HEK293 (cell line): Measurements from ENCODE around the gene ASF1B.

Experiments
- CTCF ChIA-PET: fragments of 350-600 bp; formaldehyde crosslinking; extraction: SDS; loops from one replicate; lab custom pipeline; 2021; ENCODE audit warnings: antibody characterized with exemption; lab: Yijun Ruan, JAX
- POLR2A ChIA-PET: fragments of 300-600 bp; formaldehyde crosslinking; extraction: SDS; loops from one replicate; lab custom pipeline; 2020; ENCODE audit warnings: antibody characterized with exemption, inconsistent platforms; lab: Yijun Ruan, JAX
- H3K27ac ChIP-seq: fragments of 200-500 bp; sonication (Bioruptor generic); 2 replicates; pipeline ENCODE4 v1.5.1; 2014; ENCODE audit warnings: low read depth, low read length, control low read depth, inconsistent platforms; ENCODE audit errors: extremely low read depth
- H3K36me3 ChIP-seq, 2 experiments: fragments of 200-500 bp in 1 of 2; sonication (Bioruptor generic) in 1 of 2; 1 replicate in 1 of 2; 2 replicates in 1 of 2; pipeline ENCODE4 v1.5.1; 2014 to 2017; ENCODE audit warnings: inconsistent platforms in 2 of 2, low read length in 2 of 2; ENCODE audit not compliant: control insufficient read depth in 2 of 2, insufficient read depth in 1 of 2
- H3K4me1 ChIP-seq: fragments of 200-500 bp; sonication (Bioruptor generic); 2 replicates; pipeline ENCODE4 v1.5.1; 2014; ENCODE audit warnings: mild to moderate bottlenecking, low read length, inconsistent platforms; ENCODE audit not compliant: control insufficient read depth, insufficient read depth
- H3K4me3 ChIP-seq: 2 replicates; pipeline ENCODE4 v1.5.1; 2011; ENCODE audit warnings: low read depth, mild to moderate bottlenecking, control low read depth, low read length, moderate library complexity
- H3K9me3 ChIP-seq: fragments of 200-500 bp; sonication (Bioruptor generic); 2 replicates; pipeline ENCODE4 v1.5.1; 2014; ENCODE audit warnings: low read depth, low read length, inconsistent platforms; ENCODE audit not compliant: control insufficient read depth, insufficient read depth
- BCL11A ChIP-seq: fragments of 450-650 bp; formaldehyde crosslinking; IDR thresholded peaks from 2 replicates; pipeline ENCODE4 v1.5.1; 2016; ENCODE audit warnings: low read depth, missing biosample characterization, missing genetic modification characterization
- CTCF ChIP-seq: fragments of 450-650 bp; formaldehyde crosslinking; IDR thresholded peaks from 2 replicates; pipeline ENCODE4 v1.5.1; 2016; ENCODE audit warnings: missing biosample characterization, missing genetic modification characterization
- PATZ1 ChIP-seq: fragments of 450-650 bp; formaldehyde crosslinking; IDR thresholded peaks from 2 replicates; pipeline ENCODE4 v1.5.1; 2016; ENCODE audit warnings: missing biosample characterization, missing genetic modification characterization
- PBX3 ChIP-seq: sonication (generic); formaldehyde crosslinking; IDR thresholded peaks from 2 replicates; pipeline ENCODE4 v1.8.1; 2022; ENCODE audit warnings: mild to moderate bottlenecking, moderate library complexity, missing genetic modification reagents
- ZBTB26 ChIP-seq: fragments of 450-650 bp; formaldehyde crosslinking; optimal IDR thresholded peaks from 2 replicates; pipeline ENCODE3; 2016; ENCODE audit warnings: missing biosample characterization, mild to moderate bottlenecking, missing genetic modification characterization
- ZBTB6 ChIP-seq: fragments of 450-650 bp; formaldehyde crosslinking; IDR thresholded peaks from 2 replicates; pipeline ENCODE4 v1.5.1; 2017; ENCODE audit warnings: missing biosample characterization, missing genetic modification characterization
- ZBTB8A ChIP-seq: fragments of 450-650 bp; formaldehyde crosslinking; IDR thresholded peaks from 2 replicates; pipeline ENCODE4 v1.5.1; 2016; ENCODE audit warnings: missing biosample characterization, missing genetic modification characterization
- ZNF19 ChIP-seq: fragments of 450-650 bp; formaldehyde crosslinking; IDR thresholded peaks from 2 replicates; pipeline ENCODE4; 2016; ENCODE audit warnings: missing biosample characterization, missing genetic modification characterization, low read depth
- ZNF335 ChIP-seq: fragments of 450-650 bp; formaldehyde crosslinking; conservative IDR thresholded peaks from 2 replicates; pipeline ENCODE4 v1.5.1; 2016; ENCODE audit warnings: missing biosample characterization, missing genetic modification characterization
- ZNF366 ChIP-seq: fragments of 450-650 bp; formaldehyde crosslinking; conservative IDR thresholded peaks from 2 replicates; pipeline ENCODE4 v1.5.1; 2016; ENCODE audit warnings: missing biosample characterization, missing genetic modification characterization
- ZNF513 ChIP-seq: fragments of 450-650 bp; IDR thresholded peaks from 2 replicates; pipeline ENCODE4 v1.5.1; 2018; ENCODE audit warnings: missing biosample characterization, missing genetic modification characterization
- ZNF560 ChIP-seq: fragments of 450-650 bp; formaldehyde crosslinking; IDR thresholded peaks from 2 replicates; pipeline ENCODE4 v1.5.1; 2017; ENCODE audit warnings: missing biosample characterization, missing genetic modification characterization, borderline replicate concordance
- ZNF664 ChIP-seq: fragments of 450-650 bp; formaldehyde crosslinking; IDR thresholded peaks from 2 replicates; pipeline ENCODE4 v1.5.1; 2016; ENCODE audit warnings: missing biosample characterization, missing genetic modification characterization

The ASF1B gene

GRCh38 chr19:14090509-14091080 lies 45.8 kb downstream of the ASF1B start, which contains the start of gene SAMD1 (continued):
- peak; percentile 50; the same call in 1 of the 2 replicates for TF ChIP-seq PATZ1 (tag by site-specific recombination)
- no peak for TF ChIP-seq ZNF366 (tag by site-specific recombination)
- TF ChIP-seq ZNF335 (tag by site-specific recombination) = peak; percentile 70
- TF ChIP-seq ZNF664 = no peak
- TF ChIP-seq CTCF = no peak
- TF ChIP-seq ZBTB6 (tag by site-specific recombination) = no peak

GRCh38 chr19:14089662-14090508 lies 46.5 kb downstream of the ASF1B start:
- POLR2A ChIA-PET = interaction anchor here (0.6 to 1.0 kb wide), 2 partner anchors 8 to 46 kb away, joined by 3 read pairs; partner anchors contain the start of gene ASF1B
- CTCF ChIA-PET = interaction anchor here (0.6 to 1.3 kb wide), 5 partner anchors 14 to 818 kb away, joined by 3 to 6 read pairs (median 3); no protein-coding TSS in a partner anchor
- H3K27ac ChIP-seq = peak overlapping the region; percentile 32; the same call in 1 of the 2 replicates

GRCh38 chr19:14089412-14089661 lies 47.1 kb downstream of the ASF1B start:
- H3K4me1 ChIP-seq = no peaks in the 10 kb centered on the region
- peak overlapping the region; percentile 32; the same call in 1 of the 2 replicates for H3K27ac ChIP-seq
- TF ChIP-seq ZNF560 (tag by site-specific recombination) (no peak), ZNF19 (no peak), ZNF513 (tag by site-specific recombination) (no peak), ZBTB8A (tag by site-specific recombination) (0 out of 2 replicates have a peak, but pooled peaks have one; percentile 12)
- ChIA-PET CTCF (interaction anchor here (0.6 to 1.3 kb wide), 4 partner anchors 14 to 818 kb away, joined by 3 to 6 read pairs (median 3); no protein-coding TSS in a partner anchor), POLR2A (interaction anchor here (1.0 kb wide), 1 partner anchor 47 kb away, joined by 3 read pairs; the partner anchor contains the start of gene ASF1B)
- H3K36me3 ChIP-seq = peaks cover 4 to 14% of the 10 kb centered on the region in 2 experiments; a peak in 2 of 3 replicates
- H3K4me3 ChIP-seq = peak overlapping the region; percentile 48
- no peaks in the 10 kb centered on the region for H3K9me3 ChIP-seq

More at GRCh38 chr19:14089662-14090508, 46.5 kb downstream of the ASF1B start:
- no peaks in the 10 kb centered on the region for H3K9me3 ChIP-seq
- TF ChIP-seq BCL11A (tag by site-specific recombination) = no peak
- TF ChIP-seq PBX3 (CRISPR knock-in tag) = peak; percentile 32; the same call in 1 of the 2 replicates
- peak; percentile 61 for TF ChIP-seq ZBTB26 (tag by site-specific recombination)
- peaks cover 4 to 14% of the 10 kb centered on the region in 2 experiments; a peak in 2 of 3 replicates for H3K36me3 ChIP-seq
- no peaks in the 10 kb centered on the region for H3K4me1 ChIP-seq
- H3K4me3 ChIP-seq = peak overlapping the region; percentile 48
